GM12801 (cell line): ENCODE data around the gene NANOS3.

ENCODE experiments used
- TF ChIP-seq, protein P1 (sequence below): IDR thresholded peaks from one replicate; pipeline ENCODE4 v1.5.1; 2011; ENCODE audit warnings: control low read depth; ENCODE audit not compliant: insufficient read length; ENCODE audit errors: extremely low read depth

NANOS3 gene

DNA sequence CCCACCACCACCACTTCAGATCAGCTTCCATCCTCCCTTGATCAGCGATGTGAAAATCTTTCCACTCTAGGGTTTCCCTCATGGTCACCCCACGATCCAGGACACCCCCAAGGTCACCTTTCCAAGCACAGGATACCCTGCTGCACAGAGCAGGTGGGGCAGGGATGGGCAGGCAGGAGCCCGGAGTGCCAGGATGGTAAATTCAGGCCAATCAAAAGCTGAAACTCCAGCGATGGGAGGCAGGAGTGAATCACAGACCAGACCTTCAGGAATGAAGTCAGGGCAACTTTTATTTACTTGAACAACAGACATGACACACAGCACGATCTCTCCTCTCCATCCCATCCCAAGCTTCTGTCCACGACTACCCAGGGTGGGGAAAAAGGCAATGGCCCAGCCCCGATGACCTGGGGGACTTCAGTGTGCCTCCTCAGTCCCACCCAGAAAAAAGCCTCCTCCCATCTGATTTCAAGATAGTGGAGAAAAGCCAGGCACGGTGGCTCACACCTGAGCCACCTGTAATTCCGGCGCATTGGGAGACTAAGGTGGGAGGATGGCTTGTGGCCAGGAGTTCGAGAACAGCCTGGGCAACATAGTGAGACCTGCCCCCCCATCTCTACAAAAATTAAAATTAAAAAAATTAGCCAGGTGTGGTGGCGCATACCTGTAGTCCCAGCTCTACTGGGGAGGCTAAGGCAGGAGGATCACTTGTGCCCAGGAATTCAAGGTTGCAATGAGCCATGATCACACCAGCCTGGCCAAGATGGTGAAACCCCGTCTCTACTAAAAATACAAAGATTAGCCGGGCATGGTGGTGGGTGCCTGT lies 42.5 kb upstream of the NANOS3 start:
- TF ChIP-seq, protein P1, sequence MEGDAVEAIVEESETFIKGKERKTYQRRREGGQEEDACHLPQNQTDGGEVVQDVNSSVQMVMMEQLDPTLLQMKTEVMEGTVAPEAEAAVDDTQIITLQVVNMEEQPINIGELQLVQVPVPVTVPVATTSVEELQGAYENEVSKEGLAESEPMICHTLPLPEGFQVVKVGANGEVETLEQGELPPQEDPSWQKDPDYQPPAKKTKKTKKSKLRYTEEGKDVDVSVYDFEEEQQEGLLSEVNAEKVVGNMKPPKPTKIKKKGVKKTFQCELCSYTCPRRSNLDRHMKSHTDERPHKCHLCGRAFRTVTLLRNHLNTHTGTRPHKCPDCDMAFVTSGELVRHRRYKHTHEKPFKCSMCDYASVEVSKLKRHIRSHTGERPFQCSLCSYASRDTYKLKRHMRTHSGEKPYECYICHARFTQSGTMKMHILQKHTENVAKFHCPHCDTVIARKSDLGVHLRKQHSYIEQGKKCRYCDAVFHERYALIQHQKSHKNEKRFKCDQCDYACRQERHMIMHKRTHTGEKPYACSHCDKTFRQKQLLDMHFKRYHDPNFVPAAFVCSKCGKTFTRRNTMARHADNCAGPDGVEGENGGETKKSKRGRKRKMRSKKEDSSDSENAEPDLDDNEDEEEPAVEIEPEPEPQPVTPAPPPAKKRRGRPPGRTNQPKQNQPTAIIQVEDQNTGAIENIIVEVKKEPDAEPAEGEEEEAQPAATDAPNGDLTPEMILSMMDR = no peak

DNA sequence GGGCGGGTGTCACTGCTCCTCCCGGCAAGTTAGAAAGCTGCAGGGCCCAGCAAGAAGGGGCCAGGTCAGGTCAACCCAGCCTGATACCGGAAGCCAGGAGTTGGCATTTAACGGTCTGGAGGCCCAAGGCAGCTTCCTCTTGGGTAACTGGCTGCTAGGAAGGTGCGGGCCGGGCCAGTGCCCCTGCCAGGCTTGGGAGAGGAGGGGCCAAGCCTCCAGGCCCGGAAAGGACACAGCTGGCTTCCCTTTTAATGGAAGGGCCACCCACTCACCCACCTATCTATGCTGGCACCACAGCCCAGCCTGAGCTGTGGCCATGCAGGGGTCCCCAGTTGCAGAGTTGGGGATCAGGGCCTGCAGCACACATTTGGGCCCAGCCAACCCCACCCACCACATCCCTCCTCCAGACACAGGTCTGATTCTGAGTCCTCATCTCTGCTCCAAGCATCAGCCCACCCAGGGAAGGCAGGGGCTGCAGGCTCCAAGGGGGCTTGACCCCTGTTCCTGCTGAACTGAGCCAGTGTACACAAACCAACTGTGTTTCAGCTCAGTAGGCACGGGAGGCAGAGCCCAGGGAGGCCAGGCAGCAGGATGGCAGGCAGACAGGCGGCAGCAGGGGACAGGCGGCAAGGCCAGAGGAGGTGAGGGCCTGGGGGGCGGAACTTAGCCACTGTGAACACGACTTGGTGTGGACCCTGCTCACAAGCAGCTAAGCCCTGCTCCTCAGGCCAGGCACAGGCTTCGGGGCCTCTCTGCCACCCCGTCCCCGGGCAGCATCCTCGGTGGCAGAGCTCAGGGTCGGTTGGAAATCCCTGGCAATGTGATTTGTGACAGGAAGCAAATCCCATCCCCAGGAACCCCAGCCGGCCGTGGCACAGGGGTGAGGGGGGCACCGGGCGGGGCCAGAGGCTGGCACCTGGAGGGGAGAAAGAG lies 40.9 kb upstream of the NANOS3 start:
- TF ChIP-seq, protein P1 = no peak

DNA sequence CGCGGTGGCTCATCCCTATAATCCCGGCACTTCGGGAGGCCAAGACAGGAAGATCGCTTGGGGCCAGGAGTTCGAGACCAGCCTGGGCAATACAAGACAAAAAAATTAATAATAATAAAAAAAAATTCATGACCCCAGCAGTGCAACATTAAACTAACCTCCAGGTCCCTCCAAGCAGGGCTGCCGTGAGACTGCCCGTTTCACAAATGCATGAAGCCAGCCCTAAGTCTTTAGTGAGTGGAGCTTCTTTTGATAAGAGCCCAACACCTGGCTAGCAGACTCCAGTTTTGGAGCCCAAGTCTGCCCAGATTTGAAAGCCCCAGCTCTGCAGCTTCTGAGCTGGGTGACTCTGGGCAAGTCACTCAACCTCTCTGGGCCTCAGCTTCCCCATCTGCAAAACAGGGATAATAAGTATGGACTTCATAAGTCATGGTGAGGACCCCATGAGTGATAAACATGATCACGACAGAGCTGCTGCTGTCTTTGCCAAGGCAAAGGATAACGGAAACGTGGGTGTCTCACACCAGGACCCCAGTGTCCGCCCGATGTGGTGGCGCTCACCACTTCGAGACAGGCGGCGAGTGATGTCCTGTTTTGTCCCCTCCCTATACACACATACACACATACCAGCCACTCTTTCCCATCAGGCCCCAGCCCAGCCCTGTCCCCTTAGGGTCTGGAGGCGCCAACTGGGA lies 38.4 kb upstream of the NANOS3 start:
- TF ChIP-seq, protein P1 = no peak

DNA sequence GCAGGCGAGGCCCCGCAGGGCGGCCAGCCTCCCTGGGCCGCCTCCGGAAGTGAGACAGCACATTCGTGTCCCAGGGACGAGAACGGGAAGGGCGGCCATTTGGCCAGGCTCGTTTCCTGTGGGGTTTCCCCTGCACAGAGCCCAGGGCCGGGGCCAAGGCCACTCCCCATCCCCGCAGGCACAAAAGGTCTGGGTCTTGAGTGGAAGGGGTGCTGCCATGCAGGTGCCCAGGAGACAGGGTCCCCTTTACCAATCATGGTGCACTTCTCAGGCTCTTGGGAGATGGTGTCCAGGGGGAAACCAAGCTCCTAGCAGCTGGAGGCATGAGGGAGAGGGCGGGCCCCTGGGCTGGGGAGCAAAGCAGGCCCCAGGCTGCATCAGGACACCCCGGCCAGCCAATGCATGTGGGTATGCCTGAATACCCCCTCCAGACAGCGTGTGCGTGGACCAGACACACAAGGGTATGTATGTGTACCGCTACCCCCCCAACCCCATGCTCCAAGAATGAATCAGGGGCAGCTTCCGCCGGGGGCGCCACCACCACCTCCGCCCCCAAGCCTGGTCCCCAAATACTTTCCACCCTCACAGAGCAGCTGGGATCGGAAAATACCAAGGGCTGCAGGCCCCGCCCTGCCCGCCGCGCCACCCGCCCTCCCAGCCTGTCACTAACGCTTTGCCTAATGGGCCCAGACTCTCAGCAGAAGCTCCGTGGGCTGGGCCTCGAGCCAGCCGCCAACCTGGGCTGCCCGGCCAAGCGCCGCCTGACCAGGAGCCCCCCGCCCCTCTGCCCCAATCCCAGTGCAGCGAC lies 37.6 kb upstream of the NANOS3 start:
- TF ChIP-seq, protein P1 = no peak

DNA sequence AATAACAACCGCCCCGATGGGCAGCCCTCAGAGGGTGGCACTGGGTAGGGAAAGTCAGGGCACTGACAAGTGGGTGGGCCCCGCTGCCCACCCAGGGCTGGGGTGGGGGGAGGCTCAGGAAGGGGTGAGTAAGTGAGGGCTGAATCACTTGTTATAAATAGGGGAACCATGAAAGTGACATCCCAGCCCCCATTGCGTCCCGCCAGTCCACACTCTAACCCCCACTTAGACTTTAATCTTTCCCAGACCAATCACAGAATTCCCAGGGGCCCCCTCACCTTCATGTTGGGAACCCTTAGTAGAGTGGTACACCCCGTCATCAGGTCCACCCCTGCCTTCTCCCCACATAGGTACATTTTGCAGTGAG lies 37.0 kb upstream of the NANOS3 start:
- TF ChIP-seq, protein P1 = no peak

DNA sequence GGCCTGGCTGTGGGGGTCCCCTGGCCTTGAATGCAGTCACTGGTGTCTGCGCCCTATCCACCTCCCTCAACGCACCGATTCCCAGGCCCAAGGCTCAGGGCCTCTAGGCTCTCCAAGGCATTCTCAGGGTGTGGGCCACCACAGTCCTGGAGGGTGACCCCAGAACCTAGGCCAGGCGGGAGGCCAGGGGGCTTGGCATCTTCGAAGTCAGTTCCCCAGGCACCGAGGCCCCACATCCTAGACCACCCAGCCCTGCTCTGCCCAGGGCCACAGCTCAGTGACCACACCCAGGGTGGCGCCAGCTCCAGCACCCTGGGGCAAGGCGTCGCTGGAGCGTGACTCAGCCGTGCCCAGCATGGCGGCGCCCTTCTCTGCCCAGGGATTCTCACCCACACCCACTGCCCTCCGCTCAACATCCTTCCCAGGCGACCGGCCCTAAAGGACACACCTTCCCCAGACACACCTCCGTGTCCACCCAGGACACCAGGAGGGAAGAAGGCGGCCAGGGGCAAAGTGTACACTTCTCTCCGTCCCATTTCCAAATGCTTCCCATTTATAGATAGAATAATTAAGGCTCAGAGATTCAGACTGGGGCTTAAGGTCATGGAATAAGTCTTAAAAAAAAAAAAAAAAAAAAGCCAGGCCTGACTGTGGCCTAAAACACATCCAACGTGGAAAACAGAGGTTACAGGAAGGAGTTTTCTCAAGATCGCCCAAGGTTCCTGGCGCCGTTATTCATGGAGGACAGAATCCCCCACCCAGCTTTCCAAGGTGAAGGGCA lies 36.4 kb upstream of the NANOS3 start:
- TF ChIP-seq, protein P1 = no peak
